ENCODE measurements around the gene CENPP.

GRCh38 chr9:92661127-92661526 lies 335.4 kb downstream of the CENPP start:
- TF ChIP-seq CTCF (IDR thresholded peaks at IDR 0.05; ENCODE audit: insufficient read depth, low read depth, low read length): no peak
- no peak for TF ChIP-seq EZH2 (IDR thresholded peaks at IDR 0.05; ENCODE audit: insufficient read depth, low read length)

Data from astrocyte (in vitro differentiated cells and primary cell).